ENCODE data around the gene TNFRSF14. TPM values are rescaled to one million over a fixed set of nuclear protein-coding genes. Genes with fewer than 3 reads are reported as not detected.
"Not testable (repeated sequence)": the region's sequence is repeated elsewhere in the genome, so short reads cannot be mapped to it uniquely, and the experiment has no call there.

Gene TNFRSF14
- total RNA-seq, 2 experiments from 2014 or later: 15.7 to 18.5 TPM

GRCh38 chr1:2547210-2548067, 8.7 kb upstream of the TNFRSF14 start:
- TF ChIP-seq EZH2phosphoT487 (IDR thresholded peaks at IDR 0.05; ENCODE audit: borderline replicate concordance, low read depth, low read length): no peak
- TF ChIP-seq CTCF (conservative IDR thresholded peaks at IDR 0.05; ENCODE audit: low read length): no peak
- Histone ChIP-seq H3K4me1 (ENCODE audit: insufficient read depth, low read length, poor library complexity, severe bottlenecking) (peaks cover 44% of the 10 kb centered on the region), H2AFZ (ENCODE audit: low read length) (no peak overlapping the region; the same call in 1 of the 2 replicates), H3K9me2 (ENCODE audit: insufficient read depth, low read length) (no peaks in the 10 kb centered on the region), H3K9me3 (ENCODE audit: low read length) (no peaks in the 10 kb centered on the region), H3K4me2 (ENCODE audit: low read length) (peak overlapping the region; percentile 94), H3K36me3 (ENCODE audit: insufficient read depth, low read length) (no peaks in the 10 kb centered on the region), H3K27ac (ENCODE audit: low read depth, low read length, poor library complexity, severe bottlenecking) (peak overlapping the region; percentile 92), H4K20me1 (ENCODE audit: insufficient read depth, low read length) (no peaks in the 10 kb centered on the region), H3K4me3 (ENCODE audit: low read depth, low read length, poor library complexity, severe bottlenecking) (peak overlapping the region; percentile 76), H3K79me2 (ENCODE audit: insufficient read depth, low read depth, low read length) (no peaks in the 10 kb centered on the region)
- POLR2A ChIA-PET: interaction anchor here (0.5 to 3.7 kb wide), 6 partner anchors 37 to 641 kb away, joined by 3 to 15 read pairs (median 4); partner anchors contain the start of genes MORN1 and PEX10
- intact Hi-C loops (cut with micrococcal nuclease; ENCODE audit: unreplicated experiment): loop anchor here (1.0 to 5.0 kb wide), 5 partner anchors 21 to 156 kb away; partner anchors contain the start of genes MORN1, PANK4 and RER1
- BruUV-seq (replicated peaks): no TSS peak
- CTCF ChIA-PET (ENCODE audit: unreplicated experiment): interaction anchor here (0.8 kb wide), 1 partner anchor 131 kb away, joined by 3 read pairs; no protein-coding TSS in a partner anchor
- DNase-seq (ENCODE audit: low spot score): peak; percentile 73

GRCh38 chr1:2548068-2548589, 8.0 kb upstream of the TNFRSF14 start:
- TF ChIP-seq EZH2phosphoT487 (IDR thresholded peaks at IDR 0.05; ENCODE audit: borderline replicate concordance, low read depth, low read length) (no peak), CTCF (conservative IDR thresholded peaks at IDR 0.05; ENCODE audit: low read length) (peak; percentile 93)
- Histone ChIP-seq H3K27ac (ENCODE audit: low read depth, low read length, poor library complexity, severe bottlenecking) (peak overlapping the region; percentile 92), H3K4me1 (ENCODE audit: insufficient read depth, low read length, poor library complexity, severe bottlenecking) (peaks cover 44% of the 10 kb centered on the region), H2AFZ (ENCODE audit: low read length) (peak overlapping the region; percentile 17; the same call in 1 of the 2 replicates), H4K20me1 (ENCODE audit: insufficient read depth, low read length) (no peaks in the 10 kb centered on the region), H3K36me3 (ENCODE audit: insufficient read depth, low read length) (no peaks in the 10 kb centered on the region), H3K79me2 (ENCODE audit: insufficient read depth, low read depth, low read length) (no peaks in the 10 kb centered on the region), H3K9me2 (ENCODE audit: insufficient read depth, low read length) (no peaks in the 10 kb centered on the region), H3K4me2 (ENCODE audit: low read length) (peak overlapping the region; percentile 94), H3K9me3 (ENCODE audit: low read length) (no peaks in the 10 kb centered on the region), H3K4me3 (ENCODE audit: low read depth, low read length, poor library complexity, severe bottlenecking) (peak overlapping the region; percentile 76)
- CTCF ChIA-PET (ENCODE audit: unreplicated experiment): interaction anchor here (0.5 to 0.6 kb wide), 2 partner anchors 126 to 134 kb away, joined by 4 to 5 read pairs; no protein-coding TSS in a partner anchor
- peak; percentile 90 for DNase-seq (ENCODE audit: low spot score)
- POLR2A ChIA-PET: interaction anchor here (0.5 to 3.7 kb wide), 4 partner anchors 37 to 641 kb away, joined by 3 to 15 read pairs (median 5); partner anchors contain the start of gene PEX10
- no TSS peak for BruUV-seq (replicated peaks)
- intact Hi-C loops (cut with micrococcal nuclease; ENCODE audit: unreplicated experiment): loop anchor here (1.0 to 5.0 kb wide), 4 partner anchors 37 to 157 kb away; partner anchors contain the start of genes MORN1 and RER1

- Histone ChIP-seq H3K4me3 (ENCODE audit: low read depth, low read length, poor library complexity, severe bottlenecking) (peak overlapping the region; percentile 76), H3K27ac (ENCODE audit: low read depth, low read length, poor library complexity, severe bottlenecking) (peak overlapping the region; percentile 92), H3K4me1 (ENCODE audit: insufficient read depth, low read length, poor library complexity, severe bottlenecking) (peaks cover 44% of the 10 kb centered on the region), H3K4me2 (ENCODE audit: low read length) (peak overlapping the region; percentile 94)
- H2AFZ ChIP-seq (ENCODE audit: low read length); DNase-seq (ENCODE audit: low spot score); H3K79me2 ChIP-seq (ENCODE audit: insufficient read depth, low read depth, low read length); H4K20me1 ChIP-seq (ENCODE audit: insufficient read depth, low read length); CTCF ChIA-PET (ENCODE audit: unreplicated experiment); H3K9me3 ChIP-seq (ENCODE audit: low read length); H3K36me3 ChIP-seq (ENCODE audit: insufficient read depth, low read length); BruUV-seq (replicated peaks); H3K9me2 ChIP-seq (ENCODE audit: insufficient read depth, low read length): not testable (repeated sequence)
- intact Hi-C loops (cut with micrococcal nuclease; ENCODE audit: unreplicated experiment): loop anchor here (2.0 to 5.0 kb wide), 2 partner anchors 35 to 117 kb away; no protein-coding TSS in a partner anchor
- POLR2A ChIA-PET: interaction anchor here (0.6 to 0.7 kb wide), 3 partner anchors 36 to 354 kb away, joined by 3 read pairs; no protein-coding TSS in a partner anchor
These were observed 6.7 kb upstream of the TNFRSF14 start for GRCh38 chr1:2549367-2550029.

GRCh38 chr1:2550309-2550861, 5.8 kb upstream of the TNFRSF14 start:
- BruUV-seq (replicated peaks); H2AFZ ChIP-seq (ENCODE audit: low read length); DNase-seq (ENCODE audit: low spot score); intact Hi-C loops (cut with micrococcal nuclease; ENCODE audit: unreplicated experiment); H3K4me2 ChIP-seq (ENCODE audit: low read length); H4K20me1 ChIP-seq (ENCODE audit: insufficient read depth, low read length); POLR2A ChIA-PET; H3K9me2 ChIP-seq (ENCODE audit: insufficient read depth, low read length); H3K4me3 ChIP-seq (ENCODE audit: low read depth, low read length, poor library complexity, severe bottlenecking); H3K9me3 ChIP-seq (ENCODE audit: low read length); H3K79me2 ChIP-seq (ENCODE audit: insufficient read depth, low read depth, low read length); CTCF ChIA-PET (ENCODE audit: unreplicated experiment); H3K36me3 ChIP-seq (ENCODE audit: insufficient read depth, low read length); H3K27ac ChIP-seq (ENCODE audit: low read depth, low read length, poor library complexity, severe bottlenecking): not testable (repeated sequence)
- peaks cover 48% of the 10 kb centered on the region for H3K4me1 ChIP-seq (ENCODE audit: insufficient read depth, low read length, poor library complexity, severe bottlenecking)
